HepG2 (cell line): Measurements from ENCODE around the gene ZFYVE26. TPM values are rescaled to one million over a fixed set of nuclear protein-coding genes. Genes with fewer than 3 reads are reported as not detected.

Source experiments
- AHDC1 ChIP-seq: sonication (generic); formaldehyde crosslinking; IDR thresholded peaks from 2 replicates; pipeline ENCODE4 v1.5.1; 2020; ENCODE audit warnings: mild to moderate bottlenecking, missing genetic modification reagents, borderline replicate concordance
- ARID2 ChIP-seq: sonication (generic); formaldehyde crosslinking; IDR thresholded peaks from 2 replicates; pipeline ENCODE4 v1.8.1; 2022; ENCODE audit warnings: mild to moderate bottlenecking, missing genetic modification reagents, borderline replicate concordance
- BORCS8-MEF2B ChIP-seq: sonication (generic); formaldehyde crosslinking; IDR thresholded peaks from 2 replicates; pipeline ENCODE4 v1.8.0; 2022; ENCODE audit warnings: mild to moderate bottlenecking, missing genetic modification reagents
- CBX2 ChIP-seq, 2 experiments: fragments of 200-600 bp in 1 of 2; sonication (generic); formaldehyde crosslinking in 1 of 2; IDR thresholded peaks; 2 replicates each; pipeline versions ENCODE4 v1.7.0 to v1.8.1; 2018 to 2022; ENCODE audit warnings: low read depth in 2 of 2, low read length in 1 of 2, mild to moderate bottlenecking in 1 of 2, missing genetic modification reagents in 1 of 2
- HNF4A ChIP-seq: sonication (generic); formaldehyde crosslinking; IDR thresholded peaks from 2 replicates; pipeline ENCODE4 v1.4.0; 2020; ENCODE audit warnings: missing genetic modification reagents
- KLF16 ChIP-seq, 2 experiments: sonication (generic) in 1 of 2; formaldehyde crosslinking in 1 of 2; IDR thresholded peaks; 2 replicates each; pipeline versions ENCODE4 v1.6.1 to v1.8.0; 2016 to 2023; ENCODE audit warnings: missing genetic modification reagents in 2 of 2, missing compliant biosample characterization in 1 of 2
- KLF9 ChIP-seq: IDR thresholded peaks from 2 replicates; pipeline ENCODE4 v1.6.1; 2016; ENCODE audit warnings: low read depth
- KMT2B ChIP-seq: IDR thresholded peaks from 2 replicates; pipeline ENCODE4 v1.6.1; 2016; ENCODE audit warnings: missing genetic modification reagents, missing compliant biosample characterization
- LCORL ChIP-seq, 2 experiments: fragments of 450-650 bp in 1 of 2; sonication (generic) in 1 of 2; formaldehyde crosslinking in 1 of 2; IDR thresholded peaks; 2 replicates each; pipeline versions ENCODE4 v1.5.0 to v1.6.1; 2017 to 2020; ENCODE audit warnings: antibody characterized with exemption in 1 of 2, missing genetic modification reagents in 1 of 2
- NCOA5 ChIP-seq: sonication (generic); formaldehyde crosslinking; IDR thresholded peaks from 2 replicates; pipeline ENCODE4 v1.4.0; 2020; ENCODE audit warnings: missing genetic modification reagents
- NKX3-1 ChIP-seq: sonication (generic); formaldehyde crosslinking; IDR thresholded peaks from 2 replicates; pipeline ENCODE4 v1.5.0; 2020; ENCODE audit warnings: missing genetic modification reagents
- NR3C1 ChIP-seq: sonication (generic); formaldehyde crosslinking; IDR thresholded peaks from 2 replicates; pipeline ENCODE4 v1.4.0; 2020; ENCODE audit warnings: missing genetic modification reagents
- PBX2 ChIP-seq: IDR thresholded peaks from 2 replicates; pipeline ENCODE4 v1.6.1; 2016; ENCODE audit warnings: control low read depth
- SPEN ChIP-seq: sonication (generic); formaldehyde crosslinking; IDR thresholded peaks from 2 replicates; pipeline ENCODE4 v1.5.1; 2020; ENCODE audit warnings: low read depth, mild to moderate bottlenecking, missing genetic modification reagents
- SRSF9 ChIP-seq: fragments of 200-400 bp; formaldehyde crosslinking; IDR thresholded peaks from 2 replicates; pipeline ENCODE4 v1.6.1; 2018; ENCODE audit warnings: borderline replicate concordance, mild to moderate bottlenecking, low read depth, low read length; ENCODE audit not compliant: insufficient read depth, poor library complexity, severe bottlenecking
- TAF15 ChIP-seq: fragments of 200-400 bp; formaldehyde crosslinking; IDR thresholded peaks from one replicate; pipeline ENCODE4 v1.6.1; 2018; ENCODE audit warnings: mild to moderate bottlenecking, low read depth, low read length; ENCODE audit not compliant: poor library complexity, severe bottlenecking
- ZFY ChIP-seq: sonication (generic); formaldehyde crosslinking; IDR thresholded peaks from 2 replicates; pipeline ENCODE4 v1.4.0; 2020; ENCODE audit warnings: missing genetic modification reagents
- ZNF317 ChIP-seq: sonication (generic); formaldehyde crosslinking; IDR thresholded peaks from 2 replicates; pipeline ENCODE4 v1.5.0; 2020; ENCODE audit warnings: mild to moderate bottlenecking, missing genetic modification reagents
- ZNF512 ChIP-seq: sonication (generic); formaldehyde crosslinking; IDR thresholded peaks from 2 replicates; pipeline ENCODE4 v1.4.0; 2020; ENCODE audit warnings: mild to moderate bottlenecking, missing genetic modification reagents
- ZNF513 ChIP-seq: sonication (generic); formaldehyde crosslinking; conservative IDR thresholded peaks from 2 replicates; pipeline ENCODE4 v1.5.0; 2020; ENCODE audit warnings: missing genetic modification reagents
- polyA plus RNA-seq, 8 experiments: library from polyadenylated mRNA; depleted of rRNA in 3 of 8; stranded (reverse) in 7 of 8; unstranded in 1 of 8; fragments of >200 nt; fragmentation: Illumina TruSeq in 4 of 8; extraction: Trizol in 4 of 8; gene quantifications; 2 replicates each; pipeline versions ENCODE4 v1.2.1 to v1.2.3, GENCODE V29; 2011 to 2016; ENCODE audit warnings: low read depth in 4 of 8, missing spikeins in 1 of 8, mixed read lengths in 1 of 8; ENCODE audit not compliant: insufficient read depth in 1 of 8
- total RNA-seq, 5 experiments: library from RNA; depleted of rRNA; stranded (reverse); fragments of >200 nt; fragmentation: Illumina TruSeq; extraction: Trizol; gene quantifications; 2 replicates each; pipeline ENCODE4 v1.2.3, GENCODE V29; 2016; ENCODE audit warnings: low read depth in 1 of 5

Gene ZFYVE26
- total and polyA plus RNA-seq, 2 of the 13 experiments (the other 11 are each of a cell fraction or from before 2014, with no cell fraction given): 13.6 to 16.4 TPM

- TF ChIP-seq ZNF317 (CRISPR knock-in tag): no peak
- TF ChIP-seq NR3C1 (CRISPR knock-in tag): no peak
- 0 out of 2 replicates have a peak, but pooled peaks have one; percentile 27 for TF ChIP-seq ARID2 (CRISPR knock-in tag)
- no peak for TF ChIP-seq KLF16 (CRISPR knock-in tag; IDR thresholded peaks at IDR 0.05)
- TF ChIP-seq BORCS8-MEF2B: no peak
- no peak for TF ChIP-seq AHDC1 (CRISPR knock-in tag)
- TF ChIP-seq ZFY: no peak
- no peak for TF ChIP-seq LCORL (IDR thresholded peaks at IDR 0.05)
- no peak for TF ChIP-seq LCORL (CRISPR knock-in tag; IDR thresholded peaks at IDR 0.05)
- no peak for TF ChIP-seq SPEN (CRISPR knock-in tag)
- TF ChIP-seq CBX2 (IDR thresholded peaks at IDR 0.05; ENCODE audit: low read depth, low read length): no peak
- no peak for TF ChIP-seq CBX2 (CRISPR knock-in tag; IDR thresholded peaks at IDR 0.05; ENCODE audit: low read depth)
- TF ChIP-seq NCOA5 (CRISPR knock-in tag): no peak
- no peak for TF ChIP-seq TAF15
- no peak for TF ChIP-seq NKX3-1 (CRISPR knock-in tag)
- no peak for TF ChIP-seq PBX2 (CRISPR knock-in tag)
- TF ChIP-seq KMT2B: peak; percentile 33; the same call in 1 of the 2 replicates
- TF ChIP-seq ZNF513 (CRISPR knock-in tag): no peak
- TF ChIP-seq ZNF512: no peak
- no peak for TF ChIP-seq SRSF9
- TF ChIP-seq HNF4A (CRISPR knock-in tag): no peak
- TF ChIP-seq KLF9 (CRISPR knock-in tag): no peak
These were observed 111.8 kb downstream of the ZFYVE26 start (continued) for GRCh38 chr14:67704484-67705089.
